Activated gamma-delta T cell treated with Interleukin-2 at 50 U/mL for 16 hours (primary cell): ENCODE data around the gene CAV3.

Source experiments
- DNase-seq: peaks from one replicate; pipeline ENCODE4 v3.0.0-alpha.2; 2020

Gene CAV3

DNA sequence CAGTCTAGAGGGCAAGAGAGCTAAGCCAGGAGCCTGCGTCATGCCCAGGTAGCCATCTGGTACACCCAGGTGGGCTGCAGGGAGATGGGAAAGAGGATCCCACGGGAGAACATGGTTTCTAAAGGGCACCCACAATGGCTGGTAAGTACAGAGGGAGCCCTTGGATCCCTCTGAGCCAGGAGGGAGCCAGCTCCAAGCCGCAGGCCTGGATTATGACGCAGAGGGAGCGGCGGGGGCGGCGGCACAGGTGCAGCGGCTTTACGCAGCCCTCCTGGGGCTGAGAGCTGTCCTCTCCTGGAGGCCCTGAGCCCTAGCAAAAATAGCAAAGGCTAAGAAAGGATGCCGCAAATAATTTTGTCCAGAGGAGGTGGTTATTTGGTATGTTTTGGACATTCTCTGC, 2.8 kb downstream of the CAV3 start:
- DNase-seq = no peak

- DNase-seq = no peak
These were observed 3.7 kb downstream of the CAV3 start for GRCh38 chr3:8737301-8737700.

DNA sequence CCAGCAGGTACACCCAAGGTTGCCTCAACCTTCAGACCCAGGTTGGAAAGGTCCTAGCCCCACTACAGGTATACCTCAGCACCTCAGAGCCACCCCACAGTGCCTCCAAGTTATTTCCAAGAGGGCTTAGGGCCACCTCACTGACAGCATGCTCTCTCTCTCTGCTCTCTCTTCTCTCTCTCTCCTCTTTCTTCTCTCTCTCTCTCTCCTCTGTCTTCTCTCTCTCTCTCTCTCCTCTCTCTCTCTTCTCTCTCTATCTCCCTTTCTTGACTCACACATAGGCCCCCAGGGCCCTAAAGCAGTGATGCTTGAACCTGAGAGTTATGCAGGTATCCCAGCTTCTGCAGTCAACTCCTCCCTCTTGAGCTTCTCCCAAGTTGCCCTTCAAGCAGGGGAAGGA, 4.2 kb downstream of the CAV3 start:
- no peak for DNase-seq

DNA sequence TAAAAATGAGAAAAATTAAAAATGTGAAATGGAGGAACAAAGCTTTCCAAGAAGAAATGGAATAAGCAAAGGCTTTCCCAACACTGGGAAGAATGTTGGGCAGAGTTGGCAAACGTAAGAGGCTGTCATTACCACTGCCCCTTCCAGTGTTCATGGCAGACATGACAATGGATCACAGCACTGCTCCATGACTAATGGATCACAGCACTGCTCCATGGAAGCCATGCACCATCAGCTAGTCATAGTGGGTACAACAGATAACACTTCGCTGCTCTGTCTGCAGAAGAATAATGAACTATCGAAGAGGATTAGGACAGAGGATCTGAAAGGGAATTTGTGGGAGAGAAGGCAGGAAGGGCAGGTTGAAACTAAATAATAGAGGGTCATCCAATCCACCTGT, 5.0 kb downstream of the CAV3 start:
- DNase-seq = no peak

DNA sequence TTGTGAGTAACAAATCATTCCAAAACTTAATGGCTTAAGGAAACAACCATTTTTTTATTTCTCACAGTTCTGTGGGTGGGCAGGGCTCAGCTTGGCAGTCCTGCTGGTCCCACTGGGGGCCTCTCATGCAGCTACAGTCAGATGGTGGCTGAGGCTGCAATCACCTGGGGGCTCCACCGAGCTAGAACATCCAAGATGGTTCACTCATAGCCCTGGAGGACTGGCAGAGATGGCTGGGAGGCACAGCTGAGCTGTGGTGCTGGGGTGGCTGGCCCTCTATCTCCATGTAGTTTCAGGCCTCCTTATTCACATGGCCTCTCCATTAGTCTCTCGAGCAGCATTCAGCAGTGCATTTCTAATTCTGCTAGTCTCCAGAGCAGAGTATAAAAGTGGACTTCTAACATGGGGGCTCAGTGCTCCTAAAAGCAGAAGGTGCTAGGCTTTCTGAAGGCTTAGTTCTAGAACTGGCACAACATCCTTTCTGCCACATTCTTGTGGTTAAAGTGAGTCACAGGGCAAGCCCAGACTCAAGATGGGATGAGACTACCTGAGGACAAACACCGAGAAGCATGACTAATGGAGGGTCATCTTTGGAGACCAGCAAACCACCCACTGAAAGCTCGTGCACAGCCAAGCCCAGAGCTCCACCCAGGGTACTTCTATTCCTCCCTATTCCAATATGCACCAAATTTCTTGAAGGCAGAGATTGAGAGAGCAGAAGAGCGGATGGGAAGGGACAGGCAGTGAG, 6.3 kb downstream of the CAV3 start:
- DNase-seq = no peak

GRCh38 chr3:8741581-8742261, 8.1 kb downstream of the CAV3 start:
- DNase-seq = no peak

- no peak for DNase-seq
These were observed 9.5 kb downstream of the CAV3 start for GRCh38 chr3:8743021-8743601.

DNA sequence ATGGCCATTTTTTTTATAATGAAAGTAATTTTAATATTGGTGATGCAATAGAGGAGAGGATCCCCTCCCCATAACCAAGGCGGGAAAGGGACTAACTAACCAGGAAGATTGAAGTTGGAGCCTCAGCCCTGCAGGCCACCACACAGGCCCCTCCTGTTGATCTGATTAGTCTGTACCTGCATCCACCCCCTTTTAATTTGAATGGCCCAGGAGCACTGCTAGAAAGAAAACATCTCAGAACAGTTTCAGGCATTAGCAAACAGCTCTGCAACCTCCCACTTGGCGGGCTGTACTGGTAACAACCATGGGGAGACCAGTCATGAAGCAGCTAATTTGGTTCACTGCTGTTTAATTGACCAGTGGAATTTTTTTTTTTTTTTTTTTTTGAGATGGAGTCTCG, 10.3 kb downstream of the CAV3 start:
- no peak for DNase-seq

DNA sequence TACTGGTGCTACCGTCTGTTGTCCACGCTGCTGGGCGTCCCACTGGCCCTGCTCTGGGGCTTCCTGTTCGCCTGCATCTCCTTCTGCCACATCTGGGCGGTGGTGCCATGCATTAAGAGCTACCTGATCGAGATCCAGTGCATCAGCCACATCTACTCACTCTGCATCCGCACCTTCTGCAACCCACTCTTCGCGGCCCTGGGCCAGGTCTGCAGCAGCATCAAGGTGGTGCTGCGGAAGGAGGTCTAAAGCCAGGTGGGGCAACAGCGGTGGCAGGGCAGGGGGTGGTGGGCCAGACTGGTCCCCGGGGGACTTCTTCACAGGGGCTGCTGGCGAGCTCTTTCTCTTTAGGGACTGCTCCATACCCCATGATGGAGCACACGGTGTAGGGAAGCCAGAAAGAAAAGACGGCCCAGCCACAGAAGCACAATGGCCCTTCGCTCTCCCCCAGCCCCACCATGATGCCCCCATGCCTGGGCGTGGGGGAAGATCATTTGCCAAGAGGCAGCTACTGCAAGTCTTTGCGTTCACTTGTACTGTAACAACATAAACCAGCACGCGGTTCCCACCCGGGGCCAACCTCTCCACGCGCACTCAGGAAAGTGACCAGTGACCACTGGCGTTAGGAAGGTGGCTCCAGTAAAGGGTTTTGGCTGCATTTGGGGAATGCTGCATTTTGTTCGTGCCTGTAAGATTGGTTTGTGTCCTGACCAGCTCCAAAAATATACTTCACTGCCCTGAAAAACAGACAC, 12.2 kb downstream of the CAV3 start:
- no peak for DNase-seq

GRCh38 chr3:8746780-8747345, 13.3 kb downstream of the CAV3 start:
- DNase-seq = no peak

DNA sequence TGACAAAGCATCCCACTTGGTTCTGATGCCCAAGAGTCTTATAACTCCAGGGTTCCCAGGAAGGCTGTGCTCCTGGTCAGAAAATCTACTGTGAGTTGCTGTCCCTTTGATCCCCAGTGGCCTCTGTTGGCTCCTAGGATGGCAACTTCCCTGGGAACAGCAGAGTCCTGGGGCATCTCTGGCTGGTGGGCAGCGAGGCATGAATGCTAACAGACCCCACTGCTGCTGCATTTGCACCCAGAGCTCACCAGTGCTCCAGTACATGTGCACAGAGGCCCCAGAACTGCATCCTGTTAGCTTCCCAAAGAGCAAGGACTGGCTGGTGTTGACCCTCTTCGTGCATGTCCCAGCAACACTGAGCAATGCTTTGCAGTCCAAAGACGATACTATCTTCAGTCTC, 15.7 kb downstream of the CAV3 start:
- DNase-seq = no peak

DNA sequence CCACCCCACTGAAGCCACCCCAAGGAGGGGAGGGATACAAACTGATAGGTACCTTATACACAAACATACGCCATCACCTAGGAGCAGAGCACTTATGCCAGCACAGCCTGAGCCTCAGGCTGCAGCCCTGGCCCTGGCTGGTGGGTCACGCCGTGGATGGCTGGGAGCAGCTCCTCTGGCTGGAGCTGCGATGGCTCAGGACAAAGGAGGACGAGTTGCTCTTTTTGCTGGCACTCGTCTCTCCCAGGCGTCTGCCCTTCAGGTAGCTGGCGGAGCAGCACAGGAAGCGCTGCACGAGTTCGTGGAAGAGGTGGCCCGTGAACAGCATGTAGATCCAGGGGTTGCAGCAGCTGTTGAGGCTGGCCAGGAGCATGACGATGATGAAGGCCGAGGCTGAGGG, 19.2 kb downstream of the CAV3 start:
- DNase-seq = no peak

DNA sequence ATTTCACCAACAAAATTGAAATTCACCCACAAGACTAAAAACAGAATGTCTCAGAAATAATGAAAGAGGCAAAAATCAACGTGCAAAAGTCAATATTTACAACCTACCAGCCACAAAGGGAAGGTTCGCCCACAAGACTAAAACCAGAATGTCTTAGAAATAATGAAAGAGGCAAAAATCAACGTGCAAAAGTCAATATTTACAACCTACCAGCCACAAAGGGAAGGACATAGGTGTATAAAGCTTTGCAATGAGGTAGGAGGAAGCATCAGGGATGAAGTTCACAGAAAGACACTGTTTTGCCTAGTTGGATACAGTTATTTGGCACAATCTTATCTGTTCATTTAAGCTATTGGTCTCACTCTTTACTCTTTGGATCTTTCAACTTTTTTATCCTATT, 21.5 kb downstream of the CAV3 start:
- DNase-seq = no peak

GRCh38 chr3:8755564-8756237, 22.1 kb downstream of the CAV3 start:
- DNase-seq = no peak

DNA sequence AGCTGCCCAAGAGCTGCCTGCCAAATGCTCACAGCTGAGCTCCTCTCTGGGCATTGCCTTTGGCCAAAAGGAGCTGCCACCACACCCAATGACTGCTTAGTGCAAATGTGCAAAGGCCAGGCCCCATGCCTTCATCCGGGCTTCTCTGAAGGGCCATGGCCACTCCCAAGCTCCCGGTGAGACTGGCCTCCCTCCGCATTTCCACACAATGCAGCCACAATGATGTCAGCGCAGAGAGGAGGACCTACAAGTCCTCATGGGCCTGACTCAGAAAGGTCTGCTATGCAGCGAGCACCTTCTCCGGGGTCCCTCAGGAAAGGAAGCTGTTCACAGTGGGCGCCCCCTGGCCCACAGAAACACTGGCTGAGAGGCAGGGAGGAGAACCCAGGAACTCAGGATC, 23.1 kb downstream of the CAV3 start:
- DNase-seq = no peak

DNA sequence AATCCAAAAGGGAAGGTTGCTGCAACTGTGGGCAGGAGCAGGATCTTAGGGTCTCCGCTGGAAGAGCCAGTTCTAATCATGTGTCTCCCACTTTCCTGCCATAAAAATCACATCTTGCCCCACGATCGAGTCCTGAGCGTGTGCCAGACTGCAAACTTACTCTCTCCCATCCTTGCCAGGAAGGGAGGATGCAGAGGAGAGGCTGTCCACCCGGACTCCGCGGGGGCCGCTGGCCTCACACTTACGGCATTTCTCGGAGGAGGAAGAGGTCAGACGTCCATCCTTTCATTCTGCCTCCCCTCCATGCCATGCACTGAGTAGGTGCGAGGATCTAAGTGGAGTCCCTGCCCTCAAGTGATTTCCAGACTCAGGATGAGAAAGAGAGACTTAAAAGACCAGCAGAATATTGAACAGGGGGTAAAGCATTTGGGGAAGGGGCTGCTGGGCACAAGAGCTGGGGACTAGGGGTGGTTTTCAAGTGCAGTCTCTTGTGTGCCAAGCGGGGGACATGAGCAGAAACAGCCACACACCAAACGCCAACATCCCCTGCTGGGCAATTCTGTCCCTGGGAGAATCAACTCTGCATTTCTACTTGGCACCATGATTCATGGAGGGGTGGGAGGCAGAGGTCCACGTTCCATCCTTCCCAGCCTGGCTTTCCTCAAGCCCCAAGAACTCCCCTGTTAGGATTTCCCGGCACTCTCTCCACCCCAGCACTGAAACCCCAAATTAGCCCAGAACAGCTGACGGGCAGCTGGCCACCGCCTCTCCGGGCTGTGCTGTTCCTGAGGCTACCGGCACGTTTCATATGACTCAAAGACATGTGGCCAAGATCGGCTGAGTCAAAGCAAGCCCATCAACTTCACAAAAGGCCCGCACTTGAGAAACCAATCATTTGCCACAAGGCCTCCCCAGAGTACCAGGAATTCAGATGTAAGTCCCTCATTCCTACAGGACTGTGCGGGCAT, 24.2 kb downstream of the CAV3 start:
- no peak for DNase-seq

DNA sequence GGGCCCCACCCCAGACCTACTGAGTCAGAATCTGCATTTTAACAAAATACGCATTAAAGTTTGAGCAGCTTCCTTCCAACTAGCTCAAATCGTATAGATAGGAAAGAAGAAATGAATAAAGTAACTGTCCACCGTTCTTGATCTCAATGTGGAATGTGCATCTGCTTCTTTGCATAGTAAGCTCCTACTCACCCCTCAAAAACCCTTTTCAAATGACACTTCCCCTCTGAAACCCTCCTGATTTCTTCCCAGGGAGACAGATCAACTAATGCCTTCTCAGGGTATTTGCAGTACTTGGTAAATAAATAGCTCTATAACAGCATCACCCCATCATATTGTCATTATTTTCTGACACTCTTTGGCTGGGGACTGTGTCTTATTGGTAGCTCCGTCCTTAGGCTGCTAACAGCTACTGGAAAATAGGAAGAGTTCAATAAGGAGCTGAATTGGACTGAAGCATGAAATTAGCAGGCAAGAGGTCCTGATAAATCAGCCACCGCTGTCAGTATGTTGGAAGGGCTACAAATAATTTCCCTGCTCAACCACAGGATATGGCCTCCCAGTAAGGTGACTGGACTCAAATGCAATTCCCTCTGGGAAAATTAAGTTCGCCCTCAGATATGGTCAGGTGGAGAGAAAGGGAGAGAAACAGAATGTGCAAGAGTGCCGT, 25.6 kb downstream of the CAV3 start:
- DNase-seq = no peak

GRCh38 chr3:8760091-8760490, 26.5 kb downstream of the CAV3 start:
- no peak for DNase-seq

DNA sequence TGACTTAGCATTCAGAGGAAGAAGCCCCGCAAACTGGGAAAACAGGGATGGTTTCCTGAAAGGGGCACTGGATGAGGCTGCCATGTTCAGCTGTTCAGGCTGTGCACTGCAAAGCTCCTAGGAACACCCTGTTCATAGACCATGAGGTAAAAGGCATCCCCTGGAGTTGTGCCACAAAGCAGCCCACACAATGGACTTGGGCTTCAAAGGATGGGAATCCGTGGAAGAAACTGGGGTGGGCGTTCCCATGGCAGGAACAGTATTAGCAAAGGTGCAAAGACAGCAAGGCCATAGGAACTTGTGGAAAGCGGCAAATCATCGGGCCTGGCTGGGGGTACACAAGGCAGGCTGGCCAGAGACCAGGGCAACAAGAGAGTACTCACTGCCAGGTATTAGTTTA, 26.9 kb downstream of the CAV3 start:
- DNase-seq = no peak

DNA sequence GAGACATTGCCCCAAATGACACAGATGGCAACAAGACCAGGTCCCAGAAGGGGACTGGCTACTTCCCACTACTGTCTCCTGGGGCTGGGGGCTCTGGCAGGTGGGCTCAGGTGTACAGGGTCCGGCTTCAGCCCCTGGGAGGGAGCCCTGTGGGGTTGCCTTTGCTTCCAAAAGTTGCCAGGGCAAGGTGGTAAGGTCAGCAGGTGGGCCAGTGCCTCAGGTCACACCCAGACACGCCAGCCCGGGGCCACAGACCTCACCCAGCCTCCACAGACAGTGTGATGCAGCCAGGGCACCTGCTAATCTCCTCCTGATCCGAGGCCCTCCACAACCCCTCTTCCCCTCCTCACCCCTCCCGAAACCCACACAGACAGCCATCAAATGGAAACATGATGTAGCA, 28.3 kb downstream of the CAV3 start:
- DNase-seq = no peak
